ENCODE data around the gene BANP. TPM values are rescaled to one million over a fixed set of nuclear protein-coding genes. Genes with fewer than 3 reads are reported as not detected.

BANP gene
- total and polyA plus RNA-seq, 2 of the 8 experiments (the other 6 are each of a cell fraction or from before 2014, with no cell fraction given), result 25.8 to 39.8 TPM

DNA sequence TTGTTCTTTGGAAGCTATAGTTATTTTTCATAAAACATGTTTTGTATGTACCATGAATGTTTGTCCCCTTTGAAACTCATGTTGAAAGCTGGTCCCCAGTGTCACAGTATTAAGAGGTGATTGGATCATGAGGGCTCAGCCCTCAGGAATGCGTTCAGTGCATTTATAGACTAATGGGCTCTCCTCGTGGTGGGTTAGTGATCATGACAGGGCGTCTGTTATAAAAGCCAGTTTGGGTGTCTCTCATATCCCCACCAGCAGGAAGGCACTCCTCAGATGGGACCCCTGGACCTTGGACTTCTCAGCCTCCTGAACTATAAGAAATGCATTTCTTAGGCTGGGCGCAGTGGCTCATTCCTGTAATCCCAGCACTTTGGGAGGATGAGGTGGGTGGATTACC, 10.4 kb downstream of the BANP start:
- Histone ChIP-seq H3K27ac (ENCODE audit: low read depth, low read length) (no peak overlapping the region), H4K5ac (ENCODE audit: insufficient read length, low read depth, low read length) (no peak overlapping the region), H3K18ac (ENCODE audit: extremely low read depth, low read length) (no peak overlapping the region), H3K9me3 (ENCODE audit: insufficient read depth in 2 of 2, low read depth in 1 of 2, low read length in 1 of 2) (no peaks in the 10 kb centered on the region), H2BK120ac (replicated peaks; ENCODE audit: low read depth, low read length) (no peak overlapping the region), H2BK20ac (ENCODE audit: low read length) (no peak overlapping the region), H3K9ac (replicated peaks in 1 of 4; ENCODE audit: extremely low read depth in 1 of 4, low read depth in 3 of 4, low read length in 3 of 4) (no peak overlapping the region), H4K20me1 (replicated peaks in 1 of 2; ENCODE audit: control insufficient read depth in 1 of 2, insufficient read depth in 2 of 2, low read length in 2 of 2) (peaks cover 6 to 26% of the 10 kb centered on the region in 2 experiments), H3K36me3 (ENCODE audit: control insufficient read depth in 2 of 4, insufficient read depth in 4 of 4, low read length in 3 of 4) (peaks cover 0 to 2% (median 0%) of the 10 kb centered on the region in 4 experiments; a peak in 1 of 8 replicates), H2AK5ac (ENCODE audit: low read depth, low read length) (no peak overlapping the region), H3K4me2 (ENCODE audit: insufficient read depth in 1 of 2, low read depth in 2 of 2, low read length in 2 of 2) (no peak overlapping the region), H3K79me2 (ENCODE audit: control insufficient read depth in 1 of 2, insufficient read depth in 2 of 2, low read length in 2 of 2) (peaks cover 4 to 93% of the 10 kb centered on the region in 2 experiments), H3K27me3 (replicated peaks in 1 of 4; ENCODE audit: control insufficient read depth in 3 of 4, extremely low read depth in 1 of 4, insufficient read depth in 3 of 4, low read length in 3 of 4) (no peaks in the 10 kb centered on the region), H3K56ac (replicated peaks; ENCODE audit: insufficient read length, low read depth, low read length) (no peak overlapping the region), H3K4me1 (replicated peaks in 1 of 4; ENCODE audit: control insufficient read depth in 3 of 4, insufficient read depth in 4 of 4, low read length in 3 of 4) (peaks cover 0 to 13% (median 2%) of the 10 kb centered on the region in 4 experiments; a peak in 2 of 7 replicates), H3K4ac (replicated peaks; ENCODE audit: insufficient read length, low read depth, low read length) (no peak overlapping the region), H2BK12ac (ENCODE audit: low read depth, low read length) (no peak overlapping the region), H3K23ac (ENCODE audit: insufficient read length) (no peak overlapping the region), H2BK15ac (ENCODE audit: low read length) (no peak overlapping the region), H4K8ac (ENCODE audit: extremely low read depth, insufficient read depth, low read length) (no peak overlapping the region), H3K14ac (ENCODE audit: insufficient read length) (no peak overlapping the region), H3K79me1 (ENCODE audit: low read depth, low read length) (peaks cover 19% of the 10 kb centered on the region), H2AFZ (ENCODE audit: low read length) (no peak overlapping the region), H3K4me3 (ENCODE audit: extremely low read depth in 1 of 4, insufficient read depth in 2 of 4, low read depth in 3 of 4, low read length in 4 of 4) (no peak overlapping the region), H2BK5ac (ENCODE audit: low read depth, low read length) (no peak overlapping the region), H4K91ac (replicated peaks; ENCODE audit: insufficient read length, low read length) (no peak overlapping the region), H3K23me2 (ENCODE audit: low read depth, low read length) (no peaks in the 10 kb centered on the region)
- ChIA-PET CTCF (ENCODE audit: partially characterized antibody) (no interaction called here), POLR2A (ENCODE audit: partially characterized antibody) (interaction anchor here (7.1 kb wide), 1 partner anchor 9 kb away, joined by 40 read pairs; the partner anchor contains the start of gene BANP)
- DNase-seq (ENCODE audit: low read depth in 1 of 2, low spot score in 2 of 2), result no peak
- WGBS, 2 experiments (ENCODE audit: extremely low coverage in 1 of 2, insufficient coverage in 1 of 2, insufficient read length in 1 of 2, insufficient replicate concordance in 2 of 2, low coverage in 1 of 2, low lambda C conversion rate in 2 of 2, missing lambda C conversion rate in 1 of 2), result 86% methylated on average over 4 of the region's 4 CpGs; no CpG with 5 or more reads in 1 of the 2 experiments
- FAIRE-seq, result no peak
- TF ChIP-seq RXRA (IDR thresholded peaks at IDR 0.05; ENCODE audit: insufficient read depth, low read depth, low read length) (no peak), BACH1 (IDR thresholded peaks at IDR 0.05; ENCODE audit: low read length) (no peak), ZNF274 (IDR thresholded peaks at IDR 0.05; ENCODE audit: borderline replicate concordance, extremely low read depth, low read length) (no peak), EP300 (IDR thresholded peaks at IDR 0.05; ENCODE audit: borderline replicate concordance in 1 of 2, low read depth in 2 of 2, low read length in 2 of 2) (no peak), NANOG (IDR thresholded peaks at IDR 0.05; ENCODE audit: insufficient read depth, low read depth, low read length, poor library complexity, severe bottlenecking) (no peak)
